HFF-Myc (cell line): ENCODE results near the gene TRAF5.

ENCODE experiments used
- DNase-seq: peaks from one replicate; pipeline ENCODE4 v3.0.0-alpha.2; 2011; ENCODE audit warnings: low read depth; ENCODE audit errors: extremely low read depth
- H3K4me3 ChIP-seq: replicated peaks from 2 replicates; pipeline ENCODE4 v1.5.1; 2011; ENCODE audit warnings: low read depth, mild to moderate bottlenecking, control low read depth, low read length
- CTCF ChIP-seq: IDR thresholded peaks from 2 replicates; pipeline ENCODE4 v1.5.1; 2012; ENCODE audit warnings: mild to moderate bottlenecking, low read depth, low read length, control low read depth; ENCODE audit errors: missing control alignments

TRAF5 gene

GRCh38 chr1:211332830-211333229 is 6.2 kb downstream of the TRAF5 start:
- no peak for TF ChIP-seq CTCF
- H3K4me3 ChIP-seq: no peak overlapping the region
- DNase-seq: no peak

- DNase-seq: no peak
- no peak overlapping the region for H3K4me3 ChIP-seq
- TF ChIP-seq CTCF: no peak
These were observed 7.3 kb downstream of the TRAF5 start for GRCh38 chr1:211333906-211334305.

- H3K4me3 ChIP-seq: no peak overlapping the region
- TF ChIP-seq CTCF: no peak
These were observed 8.4 kb downstream of the TRAF5 start for GRCh38 chr1:211334986-211335385.

GRCh38 chr1:211335522-211336157 is 9.0 kb downstream of the TRAF5 start:
- no peak for TF ChIP-seq CTCF
- no peak overlapping the region for H3K4me3 ChIP-seq
- DNase-seq: no peak

More at GRCh38 chr1:211334986-211335385, 8.4 kb downstream of the TRAF5 start:
- DNase-seq: no peak

- no peak overlapping the region for H3K4me3 ChIP-seq
- no peak for DNase-seq
These were observed 9.5 kb downstream of the TRAF5 start for GRCh38 chr1:211336161-211336560.

GRCh38 chr1:211336775-211337174 is 10.1 kb downstream of the TRAF5 start:
- DNase-seq: no peak
- TF ChIP-seq CTCF: no peak
- no peak overlapping the region for H3K4me3 ChIP-seq

More at GRCh38 chr1:211336161-211336560, 9.5 kb downstream of the TRAF5 start:
- TF ChIP-seq CTCF: no peak
